SU-DHL-6 (cell line): ENCODE measurements around the gene UNC119.

Experiments used
- CTCF ChIP-seq: fragments of 200-600 bp; sonication (generic); IDR thresholded peaks from one replicate; pipeline ENCODE4 v1.5.1; 2017; ENCODE audit warnings: antibody characterized with exemption, mild to moderate bottlenecking, low read length, moderate library complexity; ENCODE audit not compliant: insufficient read depth, poor library complexity, severe bottlenecking
- EZH2phosphoT487 ChIP-seq: fragments of 200-600 bp; sonication (generic), shearing (Covaris generic); conservative IDR thresholded peaks from 2 replicates; pipeline ENCODE4 v1.6.1; 2018; ENCODE audit warnings: mild to moderate bottlenecking, antibody characterized with exemption, low read length, moderate library complexity, mixed read lengths

- TF ChIP-seq CTCF (no peak), EZH2phosphoT487 (no peak)
Observed at GRCh38 chr17:28541439-28541838, 11.0 kb downstream of the UNC119 start.
